Right cardiac atrium (tissue), 5 donors: ENCODE measurements around the gene RAB43. TPM values are rescaled to one million over a fixed set of nuclear protein-coding genes. Genes with fewer than 3 reads are reported as not detected.
"Not testable (repeated sequence)": the region's sequence is repeated elsewhere in the genome, so short reads cannot be mapped to it uniquely, and the experiment has no call there.

Experiments
- ATAC-seq, 2 donors: fragments of 200-7000 bp; cut with Tn5 transposase; one replicate each; pipeline versions ENCODE4 v1.8.0 to v1.9.1; 2020; ENCODE audit warnings: moderate library complexity in 2 of 2, mild to moderate bottlenecking in 1 of 2
- DNase-seq, 3 donors: peaks; one replicate each; pipeline ENCODE4 v3.0.0-alpha.2; 2020
- H3K27ac ChIP-seq: one replicate; pipeline ENCODE4 v1.5.1; 2013; ENCODE audit warnings: mild to moderate bottlenecking, low read length, control low read depth, moderate library complexity
- H3K27me3 ChIP-seq: one replicate; pipeline ENCODE4 v1.6.1; 2013; ENCODE audit not compliant: control insufficient read depth, insufficient read depth
- H3K4me1 ChIP-seq: one replicate; pipeline ENCODE4 v1.6.1; 2013; ENCODE audit warnings: low read length; ENCODE audit not compliant: control insufficient read depth, insufficient read depth
- H3K4me3 ChIP-seq: one replicate; pipeline ENCODE4 v1.5.1; 2013; ENCODE audit warnings: low read length, control low read depth
- H3K9me3 ChIP-seq: one replicate; pipeline ENCODE4 v1.6.1; 2013; ENCODE audit warnings: low read length; ENCODE audit not compliant: control insufficient read depth
- WGBS: extraction: QIAGEN DNeasy Blood & Tissue Kit; methylation state at CpG from one replicate; pipeline ENCODE4 v1.1.7; 2013; 5-methylcytosine and 5-hydroxymethylcytosine counted together
- intact Hi-C, 4 donors: fragments of 100-400 bp; cut with DNase I; formaldehyde crosslinking; loops; one replicate each; pipeline versions ENCODE4 v1.11.0 to v1.14.0; 2022 to 2023
- polyA plus RNA-seq: library from polyadenylated mRNA; stranded (reverse); fragments of 200-250 nt; gene quantifications from one replicate; pipeline ENCODE4 v1.2.3, GENCODE V29; 2013
- total RNA-seq, 4 donors: library from RNA; stranded (reverse); fragmentation: NEBNext Ultra II Directional; extraction: Animal tissue kit (Norgen Biotek cat#: 25700); gene quantifications; one replicate each; pipeline ENCODE4 v1.2.1, GENCODE V29; 2021
- donor health status: healthy with polysubstance abuse.
- donor health status: DM: no; HTN: yes; CAD: no.
- donor health status: DM: no; HTN: no; CAD: no.
- donor health status: DM: no; HTN: yes; CAD: no; lungs with severe emphysema.
- donor health status: DM: yes; HTN: yes; CAD: no.

Gene RAB43
- total and polyA plus RNA-seq, 5 donors: 4.7 to 8.7 (median 6.6) TPM

GRCh38 chr3:129068291-129068886 lies 53.2 kb downstream of the RAB43 start:
- H3K9me3 ChIP-seq: no peaks in the 10 kb centered on the region
- peak; percentile 54 to 66 for ATAC-seq
- no peak overlapping the region for H3K27ac ChIP-seq
- WGBS: 11% methylated on average over 42 of the region's 44 CpGs
- no peaks in the 10 kb centered on the region for H3K4me1 ChIP-seq
- intact Hi-C loops: no loop called here
- no peaks in the 10 kb centered on the region for H3K27me3 ChIP-seq
- DNase-seq: peak; percentile 31 to 73 (median 65)
- H3K4me3 ChIP-seq: peak overlapping the region; percentile 34

- ATAC-seq, intact Hi-C loops, H3K27ac ChIP-seq, H3K4me3 ChIP-seq, H3K27me3 ChIP-seq, H3K4me1 ChIP-seq, H3K9me3 ChIP-seq: not testable (repeated sequence)
- DNase-seq: peak in 1 of 3 donors; percentile 5
- WGBS: 95% methylated on average over 7 of the region's 7 CpGs
Observed at GRCh38 chr3:129067719-129068118, 53.9 kb downstream of the RAB43 start.

GRCh38 chr3:129065720-129066073 lies 55.9 kb downstream of the RAB43 start:
- H3K4me3 ChIP-seq: no peak overlapping the region
- intact Hi-C loops: no loop called here
- ATAC-seq (no peak), DNase-seq (no peak)
- 78% methylated on average over 4 of the region's 4 CpGs for WGBS
- H3K27me3 ChIP-seq: no peaks in the 10 kb centered on the region
- H3K4me1 ChIP-seq: no peaks in the 10 kb centered on the region
- H3K9me3 ChIP-seq: no peaks in the 10 kb centered on the region
- H3K27ac ChIP-seq: no peak overlapping the region

GRCh38 chr3:129065016-129065719 lies 56.4 kb downstream of the RAB43 start:
- Histone ChIP-seq H3K4me1 (no peaks in the 10 kb centered on the region), H3K27ac (no peak overlapping the region), H3K9me3 (no peaks in the 10 kb centered on the region), H3K4me3 (no peak overlapping the region), H3K27me3 (no peaks in the 10 kb centered on the region)
- no peak for DNase-seq
- 89% methylated on average over 14 of the region's 14 CpGs for WGBS
- no peak for ATAC-seq
- intact Hi-C loops: no loop called here

- Histone ChIP-seq H3K27ac (no peak overlapping the region), H3K4me3 (no peak overlapping the region), H3K9me3 (no peaks in the 10 kb centered on the region), H3K4me1 (no peaks in the 10 kb centered on the region), H3K27me3 (no peaks in the 10 kb centered on the region)
- 90% methylated on average over 15 of the region's 15 CpGs for WGBS
- intact Hi-C loops: no loop called here
- DNase-seq (no peak), ATAC-seq (no peak)
Observed at GRCh38 chr3:129063841-129064482, 57.6 kb downstream of the RAB43 start.

GRCh38 chr3:129063091-129063640 lies 58.4 kb downstream of the RAB43 start:
- no peak overlapping the region for H3K4me3 ChIP-seq
- no peak overlapping the region for H3K27ac ChIP-seq
- 91% methylated on average over 10 of the region's 10 CpGs for WGBS
- H3K27me3 ChIP-seq: no peaks in the 10 kb centered on the region
- DNase-seq (no peak), ATAC-seq (no peak)
- H3K9me3 ChIP-seq: no peaks in the 10 kb centered on the region
- H3K4me1 ChIP-seq: no peaks in the 10 kb centered on the region
- intact Hi-C loops: no loop called here

- no peak overlapping the region for H3K27ac ChIP-seq
- no peak for DNase-seq
- ATAC-seq: no peak
- intact Hi-C loops: no loop called here
- no peaks in the 10 kb centered on the region for H3K4me1 ChIP-seq
- H3K4me3 ChIP-seq: no peak overlapping the region
- 89% methylated on average over 32 of the region's 32 CpGs for WGBS
- no peaks in the 10 kb centered on the region for H3K27me3 ChIP-seq
- H3K9me3 ChIP-seq: no peaks in the 10 kb centered on the region
Observed at GRCh38 chr3:129061888-129062834, 59.4 kb downstream of the RAB43 start.

GRCh38 chr3:129061023-129061887 lies 60.3 kb downstream of the RAB43 start:
- Histone ChIP-seq H3K27me3 (no peaks in the 10 kb centered on the region), H3K9me3 (no peaks in the 10 kb centered on the region), H3K27ac (no peak overlapping the region), H3K4me1 (no peaks in the 10 kb centered on the region), H3K4me3 (no peak overlapping the region)
- WGBS: 89% methylated on average over 19 of the region's 19 CpGs
- no peak for ATAC-seq
- intact Hi-C loops: no loop called here
- DNase-seq: no peak

GRCh38 chr3:129060276-129061022 lies 61.2 kb downstream of the RAB43 start, which contains the start of gene GP9:
GP9 (plus strand) TSS chr3:129060779; CDS start chr3:129061740, 961 bp downstream.
- Histone ChIP-seq H3K4me1 (no peaks in the 10 kb centered on the region), H3K27ac (no peak within 1 kb of the TSS), H3K4me3 (no peak within 1 kb of the TSS), H3K9me3 (no peaks in the 10 kb centered on the region), H3K27me3 (no peaks in the 10 kb centered on the region)
- WGBS: 71% methylated on average over 13 of the region's 13 CpGs
- ATAC-seq: no peak
- DNase-seq: no peak
- intact Hi-C loops: no loop called here
